A549 (cell line): ENCODE measurements around the gene TCOF1. TPM values are rescaled to one million over a fixed set of nuclear protein-coding genes. Genes with fewer than 3 reads are reported as not detected.

Experiments
- BHLHE40 ChIP-seq: IDR thresholded peaks from 2 replicates; pipeline ENCODE4 v1.6.1; 2012; ENCODE audit warnings: low read depth, low read length, inconsistent platforms
- CBX2 ChIP-seq: fragments of 200-600 bp; sonication (generic); IDR thresholded peaks from 2 replicates; pipeline ENCODE4 v1.6.1; 2016; ENCODE audit warnings: low read depth, mild to moderate bottlenecking, borderline replicate concordance
- CBX8 ChIP-seq: fragments of 200-600 bp; sonication (generic); IDR thresholded peaks from 2 replicates; pipeline ENCODE4 v1.6.1; 2016
- CEBPB ChIP-seq, 2 experiments: fragments of >200 bp in 1 of 2; sonication (Bioruptor Twin) in 1 of 2; formaldehyde crosslinking in 1 of 2; IDR thresholded peaks; 2 replicates each; pipeline ENCODE4 v1.6.1; 2012 to 2016
- CHD4 ChIP-seq: fragments of 200-600 bp; sonication (generic); IDR thresholded peaks from 2 replicates; pipeline ENCODE4 v1.6.1; 2016; ENCODE audit warnings: antibody characterized with exemption, mild to moderate bottlenecking, borderline replicate concordance
- EP300 ChIP-seq, 2 experiments: fragments of >200 bp; sonication (Bioruptor Twin); formaldehyde crosslinking; IDR thresholded peaks; 2 replicates in 1 of 2; 3 replicates in 1 of 2; pipeline ENCODE4 v1.6.1; 2016 to 2017
- ESRRA ChIP-seq: fragments of 150-350 bp; IDR thresholded peaks from 2 replicates; pipeline ENCODE4 v1.6.1; 2014; ENCODE audit warnings: mild to moderate bottlenecking, low read length, borderline replicate concordance
- FOSB ChIP-seq: fragments of 250-450 bp; sonication (Bioruptor Pico); IDR thresholded peaks from 2 replicates; pipeline ENCODE4 v1.5.0; 2020; ENCODE audit warnings: mild to moderate bottlenecking, moderate library complexity
- FOSL2 ChIP-seq, 2 experiments: fragments of 450-650 bp in 1 of 2; fragments of >200 bp in 1 of 2; sonication (Bioruptor Twin) in 1 of 2; formaldehyde crosslinking; IDR thresholded peaks; 2 replicates each; pipeline versions ENCODE4 v1.5.0 to v1.6.1; 2016 to 2020; ENCODE audit warnings: mild to moderate bottlenecking in 1 of 2, moderate library complexity in 1 of 2
- GATA3 ChIP-seq: IDR thresholded peaks from 2 replicates; pipeline ENCODE4 v1.6.1; 2012; ENCODE audit warnings: borderline replicate concordance
- HDAC2 ChIP-seq: fragments of 200-600 bp; sonication (generic); IDR thresholded peaks from 2 replicates; pipeline ENCODE4 v1.6.1; 2016
- HEYL ChIP-seq: fragments of 250-450 bp; sonication (Bioruptor Pico); IDR thresholded peaks from 2 replicates; pipeline ENCODE4 v1.8.0; 2021; ENCODE audit warnings: mild to moderate bottlenecking, moderate library complexity
- HOXA7 ChIP-seq: fragments of 250-450 bp; sonication (Bioruptor Pico); IDR thresholded peaks from 2 replicates; pipeline ENCODE4 v1.5.0; 2020; ENCODE audit warnings: mild to moderate bottlenecking, moderate library complexity
- HOXB13 ChIP-seq: fragments of 250-450 bp; sonication (Bioruptor Pico); IDR thresholded peaks from 2 replicates; pipeline ENCODE4 v1.5.0; 2020; ENCODE audit warnings: low read depth, mild to moderate bottlenecking, moderate library complexity
- KDM1A ChIP-seq: fragments of 200-600 bp; sonication (generic); IDR thresholded peaks from 2 replicates; pipeline ENCODE4 v1.6.1; 2016; ENCODE audit warnings: low read depth, mild to moderate bottlenecking
- KDM5A ChIP-seq: fragments of 200-600 bp; sonication (generic); IDR thresholded peaks from 2 replicates; pipeline ENCODE4 v1.6.1; 2016; ENCODE audit warnings: antibody characterized with exemption, mild to moderate bottlenecking
- MAFK ChIP-seq: fragments of 450-650 bp; IDR thresholded peaks from 2 replicates; pipeline ENCODE4 v1.6.1; 2014; ENCODE audit not compliant: partially characterized antibody
- MYC ChIP-seq: IDR thresholded peaks from 2 replicates; pipeline ENCODE4 v1.6.1; 2012; ENCODE audit warnings: mild to moderate bottlenecking, inconsistent platforms, low read length, improper control_type of control experiment, borderline replicate concordance
- NR3C1 ChIP-seq: fragments of >200 bp; sonication (Bioruptor Twin); formaldehyde crosslinking; IDR thresholded peaks from 3 replicates; pipeline ENCODE4 v1.6.1; 2017
- POLR2A ChIP-seq: IDR thresholded peaks from 2 replicates; pipeline ENCODE4 v1.6.1; 2012; ENCODE audit warnings: mild to moderate bottlenecking, low read length
- POLR2AphosphoS2 ChIP-seq: conservative IDR thresholded peaks from 2 replicates; pipeline ENCODE4 v1.6.1; 2012; ENCODE audit warnings: low read length, improper control_type of control experiment, inconsistent platforms
- RARB ChIP-seq: fragments of 250-450 bp; sonication (Bioruptor Pico); IDR thresholded peaks from 2 replicates; pipeline ENCODE4 v1.8.0; 2021; ENCODE audit warnings: mild to moderate bottlenecking, moderate library complexity
- RNF2 ChIP-seq: fragments of 200-600 bp; sonication (generic); IDR thresholded peaks from 2 replicates; pipeline ENCODE4 v1.6.1; 2016; ENCODE audit warnings: low read depth, mild to moderate bottlenecking, antibody characterized with exemption, moderate library complexity, borderline replicate concordance
- SREBF2 ChIP-seq: fragments of 450-650 bp; IDR thresholded peaks from 2 replicates; pipeline ENCODE4 v1.6.1; 2014; ENCODE audit warnings: mild to moderate bottlenecking, moderate library complexity
- TFCP2L1 ChIP-seq: fragments of 250-450 bp; sonication (Bioruptor Pico); IDR thresholded peaks from 2 replicates; pipeline ENCODE4 v1.5.0; 2021; ENCODE audit warnings: mild to moderate bottlenecking
- ZC3H11A ChIP-seq: fragments of 450-650 bp; IDR thresholded peaks from 2 replicates; pipeline ENCODE4 v1.6.1; 2014; ENCODE audit warnings: antibody characterized with exemption, mild to moderate bottlenecking
- ZFP36 ChIP-seq: fragments of 450-650 bp; IDR thresholded peaks from 2 replicates; pipeline ENCODE4 v1.6.1; 2014; ENCODE audit warnings: borderline replicate concordance; ENCODE audit not compliant: partially characterized antibody
- ZNF302 ChIP-seq: fragments of 250-450 bp; sonication (Bioruptor Pico); IDR thresholded peaks from 2 replicates; pipeline ENCODE4 v1.9.0; 2021; ENCODE audit warnings: inconsistent platforms, mild to moderate bottlenecking, moderate library complexity
- ZSCAN20 ChIP-seq: fragments of 250-450 bp; sonication (Bioruptor Pico); IDR thresholded peaks from 2 replicates; pipeline ENCODE4 v1.8.0; 2022; ENCODE audit warnings: mild to moderate bottlenecking, moderate library complexity
- polyA plus RNA-seq, 4 experiments: library from polyadenylated mRNA; depleted of rRNA in 3 of 4; stranded (reverse); fragments of >200 nt; fragmentation: RNase III in 1 of 4; extraction: RNeasy Plus Mini Kit Qiagen cat#74134 plus additional on column Dnase treatment in 1 of 4; gene quantifications; 2 replicates in 3 of 4; 3 replicates in 1 of 4; pipeline ENCODE4 v1.2.3, GENCODE V29; 2011 to 2017
- TF ChIP-seq, protein P1 (sequence below): fragments of 250-450 bp; sonication (Bioruptor Pico); IDR thresholded peaks from 2 replicates; pipeline ENCODE4 v1.5.0; 2021; ENCODE audit warnings: mild to moderate bottlenecking, moderate library complexity, borderline replicate concordance
- TF ChIP-seq, protein P2 (sequence below): fragments of >200 bp; sonication (Bioruptor Twin); formaldehyde crosslinking; IDR thresholded peaks from 3 replicates; pipeline ENCODE4 v1.6.1; 2016
- TF ChIP-seq, protein P3 (sequence below): IDR thresholded peaks from 2 replicates; pipeline ENCODE4 v1.6.1; 2012
- TF ChIP-seq, protein P4 (sequence below): fragments of 200-600 bp; sonication (generic); IDR thresholded peaks from 2 replicates; pipeline ENCODE4 v1.6.1; 2016; ENCODE audit warnings: antibody characterized with exemption, mild to moderate bottlenecking, moderate library complexity
- TF ChIP-seq, protein P5 (sequence below): IDR thresholded peaks from 2 replicates; pipeline ENCODE4 v1.6.1; 2012; ENCODE audit warnings: low read depth, borderline replicate concordance
- TF ChIP-seq, protein P6 (sequence below): fragments of 450-650 bp; IDR thresholded peaks from 2 replicates; pipeline ENCODE4 v1.6.1; 2014; ENCODE audit warnings: antibody characterized with exemption

The TCOF1 gene
- polyA plus RNA-seq, 2 of the 4 experiments (the other 2 are of a cell fraction), result 17.5 to 47.1 TPM

DNA sequence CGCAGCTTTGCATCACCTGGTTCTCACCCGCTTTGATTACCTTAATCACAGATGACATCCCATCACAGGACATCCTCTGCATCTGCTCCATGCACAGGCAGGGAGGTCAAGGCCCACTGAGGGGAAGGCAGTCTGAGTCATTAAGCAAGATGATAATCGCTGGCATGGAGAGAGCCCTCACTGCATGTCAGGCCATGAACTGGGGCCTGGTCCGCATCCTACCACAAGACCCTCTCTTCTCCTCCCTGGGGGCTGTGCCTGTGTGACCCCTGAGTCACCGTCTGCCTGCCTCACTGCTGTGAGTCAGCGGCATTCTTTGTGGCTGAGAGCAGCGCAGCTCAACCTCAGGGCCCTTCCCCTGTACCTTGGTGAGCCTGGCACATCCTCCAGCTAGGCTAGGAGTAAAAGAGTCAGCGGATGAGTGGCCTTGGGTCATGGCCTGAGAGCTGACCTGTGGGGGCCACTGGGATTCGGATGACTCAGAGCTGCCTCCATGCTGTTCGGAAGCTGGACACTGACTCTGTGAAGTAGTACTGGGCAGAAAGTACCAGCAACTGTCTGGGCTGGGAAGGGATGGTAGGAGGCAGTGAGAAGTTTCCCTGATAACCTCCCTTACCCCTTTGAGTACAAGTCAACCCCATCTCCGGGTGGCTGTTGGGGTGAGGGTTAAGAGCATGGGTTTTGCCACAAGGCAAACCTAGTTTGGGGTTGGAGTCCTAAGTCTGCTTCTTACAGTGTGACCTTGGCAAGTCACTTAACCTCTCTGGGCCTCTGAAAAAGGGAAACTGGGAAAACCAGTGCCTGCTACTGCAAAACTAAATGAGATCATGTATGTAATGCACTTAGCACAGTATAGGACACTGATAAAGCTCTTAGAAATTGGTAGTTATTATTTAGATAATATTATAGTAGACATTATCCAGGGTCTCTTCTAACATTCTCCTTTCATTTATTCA, 40.2 kb upstream of the TCOF1 start (continued):
- TF ChIP-seq, protein P1, sequence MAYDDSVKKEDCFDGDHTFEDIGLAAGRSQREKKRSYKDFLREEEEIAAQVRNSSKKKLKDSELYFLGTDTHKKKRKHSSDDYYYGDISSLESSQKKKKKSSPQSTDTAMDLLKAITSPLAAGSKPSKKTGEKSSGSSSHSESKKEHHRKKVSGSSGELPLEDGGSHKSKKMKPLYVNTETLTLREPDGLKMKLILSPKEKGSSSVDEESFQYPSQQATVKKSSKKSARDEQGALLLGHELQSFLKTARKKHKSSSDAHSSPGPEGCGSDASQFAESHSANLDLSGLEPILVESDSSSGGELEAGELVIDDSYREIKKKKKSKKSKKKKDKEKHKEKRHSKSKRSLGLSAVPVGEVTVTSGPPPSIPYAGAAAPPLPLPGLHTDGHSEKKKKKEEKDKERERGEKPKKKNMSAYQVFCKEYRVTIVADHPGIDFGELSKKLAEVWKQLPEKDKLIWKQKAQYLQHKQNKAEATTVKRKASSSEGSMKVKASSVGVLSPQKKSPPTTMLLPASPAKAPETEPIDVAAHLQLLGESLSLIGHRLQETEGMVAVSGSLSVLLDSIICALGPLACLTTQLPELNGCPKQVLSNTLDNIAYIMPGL (CRISPR knock-in tag), result no peak
- TF ChIP-seq GATA3 (peak; percentile 95), FOSL2 (IDR thresholded peaks at IDR 0.05) (peak; percentile 97), FOSL2 (CRISPR knock-in tag; IDR thresholded peaks at IDR 0.05) (peak; percentile 99), ZFP36 (peak; percentile 55), HOXA7 (CRISPR knock-in tag) (no peak), RNF2 (no peak), HEYL (CRISPR knock-in tag) (no peak), KDM1A (no peak), BHLHE40 (no peak), NR3C1 (no peak), MAFK (peak; percentile 74), HOXB13 (CRISPR knock-in tag) (no peak), RARB (CRISPR knock-in tag) (peak; percentile 88; the same call in 1 of the 2 replicates), EP300 (IDR thresholded peaks at IDR 0.05) (peak; percentile 77 to 89; a peak in 4 of 5 replicates), TFCP2L1 (CRISPR knock-in tag) (0 out of 2 replicates have a peak, but pooled peaks have one; percentile 12), ESRRA (peak; percentile 55; the same call in 1 of the 2 replicates), SREBF2 (no peak), ZNF302 (CRISPR knock-in tag) (no peak), ZC3H11A (no peak), CEBPB (IDR thresholded peaks at IDR 0.05) (peak in 1 of 2 experiments; percentile 66; a peak in 1 of 4 replicates), FOSB (CRISPR knock-in tag) (no peak), CBX8 (no peak), CBX2 (no peak), HDAC2 (no peak), CHD4 (no peak), MYC (no peak), POLR2A (no peak), KDM5A (no peak), ZSCAN20 (CRISPR knock-in tag) (no peak), POLR2AphosphoS2 (no peak)
- TF ChIP-seq, protein P2, sequence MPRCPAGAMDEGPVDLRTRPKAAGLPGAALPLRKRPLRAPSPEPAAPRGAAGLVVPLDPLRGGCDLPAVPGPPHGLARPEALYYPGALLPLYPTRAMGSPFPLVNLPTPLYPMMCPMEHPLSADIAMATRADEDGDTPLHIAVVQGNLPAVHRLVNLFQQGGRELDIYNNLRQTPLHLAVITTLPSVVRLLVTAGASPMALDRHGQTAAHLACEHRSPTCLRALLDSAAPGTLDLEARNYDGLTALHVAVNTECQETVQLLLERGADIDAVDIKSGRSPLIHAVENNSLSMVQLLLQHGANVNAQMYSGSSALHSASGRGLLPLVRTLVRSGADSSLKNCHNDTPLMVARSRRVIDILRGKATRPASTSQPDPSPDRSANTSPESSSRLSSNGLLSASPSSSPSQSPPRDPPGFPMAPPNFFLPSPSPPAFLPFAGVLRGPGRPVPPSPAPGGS, result 0 out of 3 replicates have a peak, but pooled peaks have one; percentile 71
- TF ChIP-seq, protein P3, sequence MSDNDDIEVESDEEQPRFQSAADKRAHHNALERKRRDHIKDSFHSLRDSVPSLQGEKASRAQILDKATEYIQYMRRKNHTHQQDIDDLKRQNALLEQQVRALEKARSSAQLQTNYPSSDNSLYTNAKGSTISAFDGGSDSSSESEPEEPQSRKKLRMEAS, result peak; percentile 94
- TF ChIP-seq, protein P4, sequence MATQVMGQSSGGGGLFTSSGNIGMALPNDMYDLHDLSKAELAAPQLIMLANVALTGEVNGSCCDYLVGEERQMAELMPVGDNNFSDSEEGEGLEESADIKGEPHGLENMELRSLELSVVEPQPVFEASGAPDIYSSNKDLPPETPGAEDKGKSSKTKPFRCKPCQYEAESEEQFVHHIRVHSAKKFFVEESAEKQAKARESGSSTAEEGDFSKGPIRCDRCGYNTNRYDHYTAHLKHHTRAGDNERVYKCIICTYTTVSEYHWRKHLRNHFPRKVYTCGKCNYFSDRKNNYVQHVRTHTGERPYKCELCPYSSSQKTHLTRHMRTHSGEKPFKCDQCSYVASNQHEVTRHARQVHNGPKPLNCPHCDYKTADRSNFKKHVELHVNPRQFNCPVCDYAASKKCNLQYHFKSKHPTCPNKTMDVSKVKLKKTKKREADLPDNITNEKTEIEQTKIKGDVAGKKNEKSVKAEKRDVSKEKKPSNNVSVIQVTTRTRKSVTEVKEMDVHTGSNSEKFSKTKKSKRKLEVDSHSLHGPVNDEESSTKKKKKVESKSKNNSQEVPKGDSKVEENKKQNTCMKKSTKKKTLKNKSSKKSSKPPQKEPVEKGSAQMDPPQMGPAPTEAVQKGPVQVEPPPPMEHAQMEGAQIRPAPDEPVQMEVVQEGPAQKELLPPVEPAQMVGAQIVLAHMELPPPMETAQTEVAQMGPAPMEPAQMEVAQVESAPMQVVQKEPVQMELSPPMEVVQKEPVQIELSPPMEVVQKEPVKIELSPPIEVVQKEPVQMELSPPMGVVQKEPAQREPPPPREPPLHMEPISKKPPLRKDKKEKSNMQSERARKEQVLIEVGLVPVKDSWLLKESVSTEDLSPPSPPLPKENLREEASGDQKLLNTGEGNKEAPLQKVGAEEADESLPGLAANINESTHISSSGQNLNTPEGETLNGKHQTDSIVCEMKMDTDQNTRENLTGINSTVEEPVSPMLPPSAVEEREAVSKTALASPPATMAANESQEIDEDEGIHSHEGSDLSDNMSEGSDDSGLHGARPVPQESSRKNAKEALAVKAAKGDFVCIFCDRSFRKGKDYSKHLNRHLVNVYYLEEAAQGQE, result no peak
- TF ChIP-seq, protein P5, sequence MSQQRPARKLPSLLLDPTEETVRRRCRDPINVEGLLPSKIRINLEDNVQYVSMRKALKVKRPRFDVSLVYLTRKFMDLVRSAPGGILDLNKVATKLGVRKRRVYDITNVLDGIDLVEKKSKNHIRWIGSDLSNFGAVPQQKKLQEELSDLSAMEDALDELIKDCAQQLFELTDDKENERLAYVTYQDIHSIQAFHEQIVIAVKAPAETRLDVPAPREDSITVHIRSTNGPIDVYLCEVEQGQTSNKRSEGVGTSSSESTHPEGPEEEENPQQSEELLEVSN, result no peak
- TF ChIP-seq, protein P6, sequence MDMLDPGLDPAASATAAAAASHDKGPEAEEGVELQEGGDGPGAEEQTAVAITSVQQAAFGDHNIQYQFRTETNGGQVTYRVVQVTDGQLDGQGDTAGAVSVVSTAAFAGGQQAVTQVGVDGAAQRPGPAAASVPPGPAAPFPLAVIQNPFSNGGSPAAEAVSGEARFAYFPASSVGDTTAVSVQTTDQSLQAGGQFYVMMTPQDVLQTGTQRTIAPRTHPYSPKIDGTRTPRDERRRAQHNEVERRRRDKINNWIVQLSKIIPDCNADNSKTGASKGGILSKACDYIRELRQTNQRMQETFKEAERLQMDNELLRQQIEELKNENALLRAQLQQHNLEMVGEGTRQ, result 0 out of 2 replicates have a peak, but pooled peaks have one; percentile 4
